HG03520 (cell line): ENCODE measurements around the gene DVL2.
"Not testable (repeated sequence)": the region's sequence is repeated elsewhere in the genome, so short reads cannot be mapped to it uniquely, and the experiment has no call there.

ENCODE experiments used
- ATAC-seq: cut with Tn5 transposase; IDR thresholded peaks from one replicate; pipeline ENCODE4 v1.9.1; 2021; ENCODE audit warnings: mild to moderate bottlenecking, moderate library complexity; ENCODE audit not compliant: unreplicated experiment

The DVL2 gene

GRCh38 chr17:7256766-7257456 is 22.6 kb upstream of the DVL2 start:
- no peak for ATAC-seq

- no peak for ATAC-seq
Measured at GRCh38 chr17:7254511-7254910, 20.2 kb upstream of the DVL2 start.

- ATAC-seq: no peak
Measured at GRCh38 chr17:7253082-7253481, 18.8 kb upstream of the DVL2 start.

GRCh38 chr17:7252176-7253043 is 18.1 kb upstream of the DVL2 start, which contains the start of gene ELP5:
ELP5 (plus strand) TSS chr17:7252215; CDS start chr17:7252551, 336 bp downstream.
- peak; percentile 41 for ATAC-seq

GRCh38 chr17:7251661-7252175 is 17.4 kb upstream of the DVL2 start, which contains the start of gene CTDNEP1:
CTDNEP1 (minus strand) TSS chr17:7251734; CDS start chr17:7251296, 438 bp downstream.
- ATAC-seq: peak; percentile 79

- no peak for ATAC-seq
Measured at GRCh38 chr17:7250695-7251627, 16.6 kb upstream of the DVL2 start.

GRCh38 chr17:7249830-7250229 is 15.5 kb upstream of the DVL2 start:
- ATAC-seq: no peak

GRCh38 chr17:7249214-7249613 is 14.9 kb upstream of the DVL2 start:
- no peak for ATAC-seq

GRCh38 chr17:7248796-7249195 is 14.5 kb upstream of the DVL2 start:
- ATAC-seq: no peak

- no peak for ATAC-seq
Measured at GRCh38 chr17:7246779-7247178, 12.5 kb upstream of the DVL2 start.

- ATAC-seq: not testable (repeated sequence)
Measured at GRCh38 chr17:7243838-7244237, 9.5 kb upstream of the DVL2 start.

GRCh38 chr17:7243453-7243729 is 9.1 kb upstream of the DVL2 start:
- ATAC-seq: no peak

- peak; percentile 33 for ATAC-seq
Measured at GRCh38 chr17:7242717-7243452, 8.6 kb upstream of the DVL2 start.

GRCh38 chr17:7241783-7242716 is 7.7 kb upstream of the DVL2 start, which contains the start of gene GABARAP:
GABARAP (minus strand) TSS chr17:7242449; CDS start chr17:7242330, 119 bp downstream.
- peak; percentile 26 for ATAC-seq

- no peak for ATAC-seq
Measured at GRCh38 chr17:7241090-7241733, 6.9 kb upstream of the DVL2 start.

- no peak for ATAC-seq
Measured at GRCh38 chr17:7240375-7240774, 6.1 kb upstream of the DVL2 start.

GRCh38 chr17:7239091-7240027 is 5.0 kb upstream of the DVL2 start, which contains the start of gene PHF23:
PHF23 (minus strand) TSS chr17:7239457; CDS start chr17:7239279, 178 bp downstream.
- peak; percentile 39 for ATAC-seq
